Liver (tissue), 9 donors: ENCODE results near the gene MRPL46. TPM values are rescaled to one million over a fixed set of nuclear protein-coding genes. Genes with fewer than 3 reads are reported as not detected.
A peak's percentile ranks its signal among the peaks of the same experiment; 100 is the strongest.
"Not testable (repeated sequence)": the region's sequence is repeated elsewhere in the genome, so short reads cannot be mapped to it uniquely, and the experiment has no call there.

Experiments
- DNase-seq: peaks from one replicate; pipeline ENCODE4 v3.0.0-alpha.2; 2017; ENCODE audit warnings: low spot score
- H3K27ac ChIP-seq, 2 donors: one replicate each; pipeline ENCODE4 v1.7.0; 2013; ENCODE audit warnings: inconsistent platforms in 2 of 2, low read length in 2 of 2, control low read depth in 1 of 2, low read depth in 1 of 2, mild to moderate bottlenecking in 1 of 2
- H3K27me3 ChIP-seq, 4 donors: one replicate each; pipeline versions ENCODE4 v1.6.1 to v1.7.0; 2013; ENCODE audit warnings: low read length in 3 of 4, inconsistent platforms in 1 of 4, mild to moderate bottlenecking in 1 of 4, moderate library complexity in 1 of 4; ENCODE audit not compliant: control insufficient read depth in 4 of 4, insufficient read depth in 4 of 4
- H3K36me3 ChIP-seq, 4 donors: one replicate each; pipeline versions ENCODE4 v1.6.1 to v1.7.0; 2013; ENCODE audit warnings: low read length in 3 of 4, mild to moderate bottlenecking in 3 of 4, low read depth in 1 of 4, moderate library complexity in 1 of 4; ENCODE audit not compliant: control insufficient read depth in 4 of 4, insufficient read depth in 3 of 4
- H3K4me1 ChIP-seq, 4 donors: one replicate each; pipeline versions ENCODE4 v1.6.1 to v1.7.0; 2013; ENCODE audit warnings: low read length in 3 of 4, mild to moderate bottlenecking in 3 of 4, moderate library complexity in 1 of 4; ENCODE audit not compliant: control insufficient read depth in 4 of 4, insufficient read depth in 4 of 4
- H3K4me3 ChIP-seq, 3 donors: one replicate each; pipeline versions ENCODE4 v1.6.1 to v1.7.0; 2013; ENCODE audit warnings: low read length in 3 of 3, control low read depth in 1 of 3, low read depth in 1 of 3, mild to moderate bottlenecking in 1 of 3
- H3K9ac ChIP-seq, 2 donors: one replicate each; pipeline ENCODE4 v1.7.0; 2013; ENCODE audit warnings: low read length in 2 of 2, mild to moderate bottlenecking in 2 of 2, moderate library complexity in 2 of 2, control low read depth in 1 of 2, low read depth in 1 of 2
- H3K9me3 ChIP-seq, 4 donors: one replicate each; pipeline versions ENCODE4 v1.6.1 to v1.7.0; 2013; ENCODE audit warnings: low read length in 3 of 4; ENCODE audit not compliant: control insufficient read depth in 4 of 4
- EGR1 ChIP-seq, 2 donors: IDR thresholded peaks; 2 replicates each; pipeline ENCODE4 v1.6.1; 2016 to 2018; ENCODE audit warnings: antibody characterized with exemption in 2 of 2, low read depth in 2 of 2
- FOXA1 ChIP-seq: IDR thresholded peaks from 2 replicates; pipeline ENCODE4 v1.6.1; 2016; ENCODE audit warnings: antibody characterized with exemption
- FOXA2 ChIP-seq: IDR thresholded peaks from 2 replicates; pipeline ENCODE4 v1.6.1; 2016; ENCODE audit warnings: antibody characterized with exemption
- GABPA ChIP-seq, 2 donors: IDR thresholded peaks in 1 of 2; conservative IDR thresholded peaks in 1 of 2; 2 replicates each; pipeline ENCODE4 v1.6.1; 2016; ENCODE audit warnings: antibody characterized with exemption in 2 of 2, mild to moderate bottlenecking in 1 of 2, moderate library complexity in 1 of 2
- HNF4A ChIP-seq, 2 donors: conservative IDR thresholded peaks; 2 replicates each; pipeline ENCODE4 v1.6.1; 2016; ENCODE audit warnings: antibody characterized with exemption in 2 of 2, mild to moderate bottlenecking in 2 of 2
- HNF4G ChIP-seq: IDR thresholded peaks from 2 replicates; pipeline ENCODE4 v1.6.1; 2016; ENCODE audit warnings: antibody characterized with exemption
- JUND ChIP-seq, 2 donors: IDR thresholded peaks; 2 replicates each; pipeline ENCODE4 v1.6.1; 2016; ENCODE audit warnings: antibody characterized with exemption in 2 of 2
- NR2F2 ChIP-seq: IDR thresholded peaks from 2 replicates; pipeline ENCODE4 v1.6.1; 2016; ENCODE audit warnings: antibody characterized with exemption
- RXRA ChIP-seq, 2 donors: IDR thresholded peaks; 2 replicates each; pipeline ENCODE4 v1.6.1; 2017 to 2018; ENCODE audit warnings: antibody characterized with exemption in 2 of 2, mild to moderate bottlenecking in 1 of 2
- SP1 ChIP-seq: IDR thresholded peaks from 2 replicates; pipeline ENCODE4 v1.6.1; 2018; ENCODE audit warnings: antibody characterized with exemption, mild to moderate bottlenecking
- TAF1 ChIP-seq: conservative IDR thresholded peaks from 2 replicates; pipeline ENCODE4 v1.6.1; 2016; ENCODE audit warnings: antibody characterized with exemption, mild to moderate bottlenecking
- YY1 ChIP-seq: IDR thresholded peaks from 2 replicates; pipeline ENCODE4 v1.6.1; 2016; ENCODE audit warnings: antibody characterized with exemption, mild to moderate bottlenecking
- WGBS: extraction: QIAGEN DNeasy Blood & Tissue Kit; methylation state at CpG from one replicate; pipeline ENCODE4 v1.1.7; 2013; 5-methylcytosine and 5-hydroxymethylcytosine counted together
- polyA plus RNA-seq, 2 donors: library from polyadenylated mRNA; stranded (reverse) in 1 of 2; unstranded in 1 of 2; fragments of 200-250 nt in 1 of 2; fragments of >200 nt in 1 of 2; fragmentation: Nextera tagmentation in 1 of 2; extraction: Ambion mirVana in 1 of 2; gene quantifications; one replicate each; pipeline versions ENCODE4 v1.2.1 to v1.2.3, GENCODE V29; 2013 to 2015
- total RNA-seq, 2 donors: library from RNA; depleted of rRNA; stranded (reverse); fragments of >200 nt; gene quantifications; one replicate each; pipeline ENCODE4 v1.2.3, GENCODE V29; 2014
- TF ChIP-seq, protein P1 (sequence below): IDR thresholded peaks from 2 replicates; pipeline ENCODE4 v1.6.1; 2016; ENCODE audit warnings: antibody characterized with exemption
- TF ChIP-seq, protein P2 (sequence below): IDR thresholded peaks from 2 replicates; pipeline ENCODE4 v1.6.1; 2016; ENCODE audit warnings: antibody characterized with exemption, mild to moderate bottlenecking
- donor health status: healthy.
- donor health status: healthy.
- donor health status: healthy.
- donor health status: healthy.
- donor health status: healthy.

MRPL46 gene
- total and polyA plus RNA-seq, 4 donors, result 16.1 to 63.5 (median 39.2) TPM

DNA sequence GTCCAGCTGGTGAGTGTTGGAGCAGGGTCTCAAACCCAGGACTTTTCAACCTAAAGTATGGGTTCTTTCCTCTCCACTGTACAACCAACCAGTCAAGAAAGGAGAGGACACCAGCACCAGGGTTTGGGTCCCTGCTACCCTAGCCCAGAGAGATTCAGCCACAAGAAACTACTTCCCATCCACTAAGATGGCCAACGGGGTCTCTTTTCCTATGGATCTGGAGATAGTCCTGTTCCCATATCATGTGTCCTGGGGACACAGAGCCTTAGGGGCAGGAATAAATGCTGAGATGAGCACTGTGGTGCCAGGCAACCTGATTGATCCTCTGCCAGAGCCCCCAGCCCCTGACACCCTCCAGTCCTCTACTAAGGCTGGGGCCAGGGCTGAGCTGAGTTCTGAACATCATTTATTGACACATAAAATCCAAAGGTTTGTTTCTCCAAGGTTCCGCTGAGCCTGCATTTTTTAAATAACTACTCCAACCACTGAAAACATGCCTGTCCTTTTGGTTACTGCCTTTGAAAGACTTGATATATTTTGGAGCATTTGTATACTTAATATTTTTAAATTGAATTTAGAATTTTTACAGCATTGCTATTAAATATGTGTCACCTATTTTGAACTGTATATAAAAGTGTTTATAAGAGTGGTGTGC lies 26.0 kb downstream of the MRPL46 start (continued):
- no peak for TF ChIP-seq EGR1 (IDR thresholded peaks at IDR 0.05; ENCODE audit: low read depth in 2 of 2)
- no peak for TF ChIP-seq FOXA2
- TF ChIP-seq NR2F2, result no peak

DNA sequence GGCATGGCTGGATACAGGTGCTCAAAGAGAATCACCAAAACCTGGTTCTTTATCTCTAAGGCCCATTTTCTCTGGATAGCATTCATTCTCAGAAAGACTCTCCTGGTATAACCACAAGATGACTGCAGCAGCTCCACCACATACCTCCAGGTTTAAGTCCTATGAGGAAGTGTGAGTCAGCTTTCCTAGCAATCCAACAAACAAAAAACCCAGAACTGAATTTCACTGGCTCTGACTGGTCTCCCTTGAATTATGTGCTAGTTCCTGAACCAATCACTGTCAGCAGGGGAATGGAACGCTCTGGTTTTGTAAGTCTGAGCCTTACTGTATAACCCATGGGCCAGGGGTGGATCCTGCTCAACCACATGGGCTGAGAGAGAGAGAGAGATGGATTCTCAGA lies 27.2 kb downstream of the MRPL46 start:
- H3K9ac ChIP-seq, result no peak overlapping the region
- DNase-seq, result peak; percentile 8
- TF ChIP-seq NR2F2 (no peak), FOXA1 (no peak), EGR1 (IDR thresholded peaks at IDR 0.05; ENCODE audit: low read depth in 2 of 2) (no peak), SP1 (no peak), YY1 (no peak), TAF1 (no peak), HNF4G (no peak)
- TF ChIP-seq, protein P1, sequence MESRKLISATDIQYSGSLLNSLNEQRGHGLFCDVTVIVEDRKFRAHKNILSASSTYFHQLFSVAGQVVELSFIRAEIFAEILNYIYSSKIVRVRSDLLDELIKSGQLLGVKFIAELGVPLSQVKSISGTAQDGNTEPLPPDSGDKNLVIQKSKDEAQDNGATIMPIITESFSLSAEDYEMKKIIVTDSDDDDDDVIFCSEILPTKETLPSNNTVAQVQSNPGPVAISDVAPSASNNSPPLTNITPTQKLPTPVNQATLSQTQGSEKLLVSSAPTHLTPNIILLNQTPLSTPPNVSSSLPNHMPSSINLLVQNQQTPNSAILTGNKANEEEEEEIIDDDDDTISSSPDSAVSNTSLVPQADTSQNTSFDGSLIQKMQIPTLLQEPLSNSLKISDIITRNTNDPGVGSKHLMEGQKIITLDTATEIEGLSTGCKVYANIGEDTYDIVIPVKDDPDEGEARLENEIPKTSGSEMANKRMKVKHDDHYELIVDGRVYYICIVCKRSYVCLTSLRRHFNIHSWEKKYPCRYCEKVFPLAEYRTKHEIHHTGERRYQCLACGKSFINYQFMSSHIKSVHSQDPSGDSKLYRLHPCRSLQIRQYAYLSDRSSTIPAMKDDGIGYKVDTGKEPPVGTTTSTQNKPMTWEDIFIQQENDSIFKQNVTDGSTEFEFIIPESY, result no peak
- H3K27me3 ChIP-seq, result peaks cover 0 to 3% (median 0%) of the 10 kb centered on the region in 4 donors
- no peaks in the 10 kb centered on the region for H3K36me3 ChIP-seq
- H3K4me1 ChIP-seq, result peaks cover 0 to 2% (median 0%) of the 10 kb centered on the region in 4 donors
- no peak overlapping the region for H3K4me3 ChIP-seq
- whole genome bisulfite sequencing, result 87% methylated on average over 1 of the region's 1 CpG
- H3K27ac ChIP-seq, result no peak overlapping the region
- peaks cover 0 to 5% (median 3%) of the 10 kb centered on the region in 4 donors for H3K9me3 ChIP-seq

DNA sequence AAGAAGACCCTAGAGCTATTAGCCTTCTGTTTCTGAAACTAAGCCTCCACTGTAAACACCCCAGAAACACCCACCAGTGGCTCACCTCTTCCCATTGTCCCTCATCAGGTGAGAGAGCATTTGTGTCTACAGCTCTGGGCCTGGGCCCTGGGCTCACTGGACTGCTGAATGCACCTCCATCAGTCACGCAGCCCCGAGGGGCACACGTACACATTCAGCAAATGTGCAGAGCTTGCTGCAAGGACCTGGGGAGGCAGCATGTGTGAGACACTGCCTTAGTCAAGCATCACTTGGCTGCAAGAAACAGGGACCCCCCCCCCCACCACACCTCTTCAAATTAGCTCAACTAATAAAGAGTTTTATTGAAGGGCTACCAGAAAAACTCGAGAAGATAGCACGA lies 29.0 kb downstream of the MRPL46 start:
- TF ChIP-seq HNF4G, result no peak
- TF ChIP-seq EGR1 (IDR thresholded peaks at IDR 0.05; ENCODE audit: low read depth in 2 of 2), result no peak
- no peak for TF ChIP-seq TAF1
- TF ChIP-seq HNF4A (conservative IDR thresholded peaks at IDR 0.05), result no peak
- TF ChIP-seq, protein P2, sequence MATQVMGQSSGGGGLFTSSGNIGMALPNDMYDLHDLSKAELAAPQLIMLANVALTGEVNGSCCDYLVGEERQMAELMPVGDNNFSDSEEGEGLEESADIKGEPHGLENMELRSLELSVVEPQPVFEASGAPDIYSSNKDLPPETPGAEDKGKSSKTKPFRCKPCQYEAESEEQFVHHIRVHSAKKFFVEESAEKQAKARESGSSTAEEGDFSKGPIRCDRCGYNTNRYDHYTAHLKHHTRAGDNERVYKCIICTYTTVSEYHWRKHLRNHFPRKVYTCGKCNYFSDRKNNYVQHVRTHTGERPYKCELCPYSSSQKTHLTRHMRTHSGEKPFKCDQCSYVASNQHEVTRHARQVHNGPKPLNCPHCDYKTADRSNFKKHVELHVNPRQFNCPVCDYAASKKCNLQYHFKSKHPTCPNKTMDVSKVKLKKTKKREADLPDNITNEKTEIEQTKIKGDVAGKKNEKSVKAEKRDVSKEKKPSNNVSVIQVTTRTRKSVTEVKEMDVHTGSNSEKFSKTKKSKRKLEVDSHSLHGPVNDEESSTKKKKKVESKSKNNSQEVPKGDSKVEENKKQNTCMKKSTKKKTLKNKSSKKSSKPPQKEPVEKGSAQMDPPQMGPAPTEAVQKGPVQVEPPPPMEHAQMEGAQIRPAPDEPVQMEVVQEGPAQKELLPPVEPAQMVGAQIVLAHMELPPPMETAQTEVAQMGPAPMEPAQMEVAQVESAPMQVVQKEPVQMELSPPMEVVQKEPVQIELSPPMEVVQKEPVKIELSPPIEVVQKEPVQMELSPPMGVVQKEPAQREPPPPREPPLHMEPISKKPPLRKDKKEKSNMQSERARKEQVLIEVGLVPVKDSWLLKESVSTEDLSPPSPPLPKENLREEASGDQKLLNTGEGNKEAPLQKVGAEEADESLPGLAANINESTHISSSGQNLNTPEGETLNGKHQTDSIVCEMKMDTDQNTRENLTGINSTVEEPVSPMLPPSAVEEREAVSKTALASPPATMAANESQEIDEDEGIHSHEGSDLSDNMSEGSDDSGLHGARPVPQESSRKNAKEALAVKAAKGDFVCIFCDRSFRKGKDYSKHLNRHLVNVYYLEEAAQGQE, result no peak
- no peak for TF ChIP-seq YY1
- TF ChIP-seq GABPA (IDR thresholded peaks at IDR 0.05 in 1 of 2, conservative IDR thresholded peaks at IDR 0.05 in 1 of 2), result no peak
- TF ChIP-seq RXRA (IDR thresholded peaks at IDR 0.05), result no peak
- TF ChIP-seq JUND (IDR thresholded peaks at IDR 0.05), result no peak
- H3K9ac ChIP-seq, result no peak overlapping the region
- no peaks in the 10 kb centered on the region for H3K36me3 ChIP-seq
- peaks cover 0 to 2% (median 0%) of the 10 kb centered on the region in 4 donors for H3K4me1 ChIP-seq
- H3K27ac ChIP-seq, result no peak overlapping the region
- peak; percentile 14 for DNase-seq
- WGBS, result 79% methylated on average over 5 of the region's 5 CpGs
- H3K9me3 ChIP-seq, result no peaks in the 10 kb centered on the region
- peaks cover 0 to 3% (median 0%) of the 10 kb centered on the region in 4 donors for H3K27me3 ChIP-seq
- no peak overlapping the region for H3K4me3 ChIP-seq

DNA sequence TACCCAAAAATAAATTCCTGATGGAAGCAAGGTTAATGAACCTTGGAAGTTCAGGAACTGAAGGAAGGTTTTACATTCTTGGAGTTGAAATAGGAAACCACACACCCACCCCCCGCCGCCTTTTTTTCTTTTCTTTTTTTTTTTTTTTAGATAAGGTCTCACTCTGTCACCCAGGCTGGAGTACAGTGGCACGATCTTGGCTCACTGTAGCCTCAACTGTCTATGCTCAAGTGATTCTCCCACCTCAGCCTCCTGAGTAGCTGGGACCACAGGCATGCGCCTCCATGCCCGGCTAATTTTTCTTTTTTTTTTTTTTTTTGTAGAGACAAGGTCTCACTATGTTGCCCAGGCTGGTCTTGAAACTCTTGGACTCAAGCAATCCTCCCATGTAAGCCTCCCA lies 33.1 kb downstream of the MRPL46 start:
- not testable (repeated sequence) for H3K9ac ChIP-seq, H3K36me3 ChIP-seq, DNase-seq, H3K4me3 ChIP-seq, H3K4me1 ChIP-seq, H3K27ac ChIP-seq, H3K9me3 ChIP-seq, H3K27me3 ChIP-seq
- 66% methylated on average over 5 of the region's 5 CpGs for WGBS
